HepG2 (cell line): Measurements from ENCODE around the gene HYPK. TPM values are rescaled to one million over a fixed set of nuclear protein-coding genes. Genes with fewer than 3 reads are reported as not detected.

Experiments used
- CBX1 ChIP-seq: IDR thresholded peaks from one replicate; pipeline ENCODE4 v1.6.1; 2016; ENCODE audit warnings: antibody characterized with exemption, low read depth
- DZIP1 ChIP-seq: sonication (generic); formaldehyde crosslinking; IDR thresholded peaks from 2 replicates; pipeline ENCODE4 v1.5.0; 2020; ENCODE audit warnings: mild to moderate bottlenecking, missing genetic modification reagents
- E2F1 ChIP-seq: sonication (generic); formaldehyde crosslinking; IDR thresholded peaks from 2 replicates; pipeline ENCODE4 v1.5.0; 2020; ENCODE audit warnings: missing genetic modification reagents
- HDAC2 ChIP-seq: sonication (generic); formaldehyde crosslinking; IDR thresholded peaks from 2 replicates; pipeline ENCODE4 v1.4.0; 2020; ENCODE audit warnings: missing genetic modification reagents
- JDP2 ChIP-seq: sonication (generic); formaldehyde crosslinking; IDR thresholded peaks from 2 replicates; pipeline ENCODE4 v1.8.1; 2022; ENCODE audit warnings: missing genetic modification reagents, borderline replicate concordance
- MEIS2 ChIP-seq: sonication (generic); formaldehyde crosslinking; IDR thresholded peaks from 2 replicates; pipeline ENCODE4 v1.9.0; 2021; ENCODE audit warnings: mild to moderate bottlenecking, missing genetic modification reagents
- THAP7 ChIP-seq: sonication (generic); formaldehyde crosslinking; IDR thresholded peaks from 2 replicates; pipeline ENCODE4 v1.8.1; 2023; ENCODE audit warnings: mild to moderate bottlenecking, missing genetic modification reagents
- USF2 ChIP-seq, 2 experiments: sonication (generic) in 1 of 2; formaldehyde crosslinking in 1 of 2; IDR thresholded peaks; 2 replicates each; pipeline versions ENCODE4 v1.5.1 to v1.6.1; 2011 to 2020; ENCODE audit warnings: borderline replicate concordance in 1 of 2, low read depth in 1 of 2, low read length in 1 of 2, mild to moderate bottlenecking in 1 of 2, missing genetic modification reagents in 1 of 2, moderate library complexity in 1 of 2
- ZBTB38 ChIP-seq: sonication (generic); formaldehyde crosslinking; IDR thresholded peaks from 2 replicates; pipeline ENCODE4 v1.5.1; 2020; ENCODE audit warnings: mild to moderate bottlenecking, missing genetic modification reagents
- ZFP36 ChIP-seq: fragments of 150-350 bp; IDR thresholded peaks from 2 replicates; pipeline ENCODE4 v1.6.1; 2018; ENCODE audit warnings: borderline replicate concordance, low read length, low read depth; ENCODE audit not compliant: partially characterized antibody
- ZNF260 ChIP-seq: sonication (generic); formaldehyde crosslinking; IDR thresholded peaks from 2 replicates; pipeline ENCODE4 v1.4.0; 2020; ENCODE audit warnings: missing genetic modification reagents, low read depth, mild to moderate bottlenecking, borderline replicate concordance
- ZNF850 ChIP-seq: sonication (generic); formaldehyde crosslinking; conservative IDR thresholded peaks from 2 replicates; pipeline ENCODE4 v1.9.0; 2021; ENCODE audit warnings: mild to moderate bottlenecking, missing genetic modification reagents
- polyA plus RNA-seq, 8 experiments: library from polyadenylated mRNA; depleted of rRNA in 3 of 8; stranded (reverse) in 7 of 8; unstranded in 1 of 8; fragments of >200 nt; fragmentation: Illumina TruSeq in 4 of 8; extraction: Trizol in 4 of 8; gene quantifications; 2 replicates each; pipeline versions ENCODE4 v1.2.1 to v1.2.3, GENCODE V29; 2011 to 2016; ENCODE audit warnings: low read depth in 4 of 8, missing spikeins in 1 of 8, mixed read lengths in 1 of 8; ENCODE audit not compliant: insufficient read depth in 1 of 8
- total RNA-seq, 5 experiments: library from RNA; depleted of rRNA; stranded (reverse); fragments of >200 nt; fragmentation: Illumina TruSeq; extraction: Trizol; gene quantifications; 2 replicates each; pipeline ENCODE4 v1.2.3, GENCODE V29; 2016; ENCODE audit warnings: low read depth in 1 of 5
- TF ChIP-seq, protein P1 (sequence below): sonication (generic); formaldehyde crosslinking; IDR thresholded peaks from 2 replicates; pipeline ENCODE4 v1.9.0; 2021; ENCODE audit warnings: missing genetic modification reagents, borderline replicate concordance
- TF ChIP-seq, protein P2 (sequence below): sonication (generic); formaldehyde crosslinking; IDR thresholded peaks from 2 replicates; pipeline ENCODE4 v1.5.0; 2020; ENCODE audit warnings: missing genetic modification reagents
- TF ChIP-seq, protein P3 (sequence below): fragments of 450-650 bp; IDR thresholded peaks from 2 replicates; pipeline ENCODE4 v1.6.1; 2017; ENCODE audit warnings: mild to moderate bottlenecking

Gene HYPK
- total and polyA plus RNA-seq, 2 of the 13 experiments (the other 11 are each of a cell fraction or from before 2014, with no cell fraction given): 13.5 to 16.5 TPM

- TF ChIP-seq ZNF260: no peak
- TF ChIP-seq, protein P1, sequence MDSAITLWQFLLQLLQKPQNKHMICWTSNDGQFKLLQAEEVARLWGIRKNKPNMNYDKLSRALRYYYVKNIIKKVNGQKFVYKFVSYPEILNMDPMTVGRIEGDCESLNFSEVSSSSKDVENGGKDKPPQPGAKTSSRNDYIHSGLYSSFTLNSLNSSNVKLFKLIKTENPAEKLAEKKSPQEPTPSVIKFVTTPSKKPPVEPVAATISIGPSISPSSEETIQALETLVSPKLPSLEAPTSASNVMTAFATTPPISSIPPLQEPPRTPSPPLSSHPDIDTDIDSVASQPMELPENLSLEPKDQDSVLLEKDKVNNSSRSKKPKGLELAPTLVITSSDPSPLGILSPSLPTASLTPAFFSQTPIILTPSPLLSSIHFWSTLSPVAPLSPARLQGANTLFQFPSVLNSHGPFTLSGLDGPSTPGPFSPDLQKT: 0 out of 2 replicates have a peak, but pooled peaks have one; percentile 8
- TF ChIP-seq HDAC2: peak; percentile 39; the same call in 1 of the 2 replicates
- peak; percentile 66; the same call in 1 of the 2 replicates for TF ChIP-seq E2F1 (CRISPR knock-in tag)
- no peak for TF ChIP-seq JDP2 (CRISPR knock-in tag)
- TF ChIP-seq THAP7: no peak
- TF ChIP-seq MEIS2: 0 out of 2 replicates have a peak, but pooled peaks have one; percentile 41
- peak; percentile 70; the same call in 1 of the 2 replicates for TF ChIP-seq DZIP1
- 0 out of 2 replicates have a peak, but pooled peaks have one; percentile 70 for TF ChIP-seq ZNF850 (CRISPR knock-in tag)
- no peak for TF ChIP-seq CBX1
- TF ChIP-seq ZFP36: no peak
- TF ChIP-seq ZBTB38 (CRISPR knock-in tag): 0 out of 2 replicates have a peak, but pooled peaks have one; percentile 25
- TF ChIP-seq, protein P2, sequence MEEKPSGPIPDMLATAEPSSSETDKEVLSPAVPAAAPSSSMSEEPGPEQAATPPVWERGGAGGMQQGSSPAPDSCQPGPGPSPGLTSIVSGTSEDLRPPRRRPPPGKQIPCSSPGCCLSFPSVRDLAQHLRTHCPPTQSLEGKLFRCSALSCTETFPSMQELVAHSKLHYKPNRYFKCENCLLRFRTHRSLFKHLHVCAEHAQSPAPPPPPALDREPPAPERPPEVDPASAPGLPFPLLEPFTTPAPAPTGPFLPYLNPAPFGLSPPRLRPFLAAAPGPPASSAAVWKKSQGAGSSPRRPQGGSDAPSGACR (CRISPR knock-in tag): no peak
- TF ChIP-seq, protein P3, sequence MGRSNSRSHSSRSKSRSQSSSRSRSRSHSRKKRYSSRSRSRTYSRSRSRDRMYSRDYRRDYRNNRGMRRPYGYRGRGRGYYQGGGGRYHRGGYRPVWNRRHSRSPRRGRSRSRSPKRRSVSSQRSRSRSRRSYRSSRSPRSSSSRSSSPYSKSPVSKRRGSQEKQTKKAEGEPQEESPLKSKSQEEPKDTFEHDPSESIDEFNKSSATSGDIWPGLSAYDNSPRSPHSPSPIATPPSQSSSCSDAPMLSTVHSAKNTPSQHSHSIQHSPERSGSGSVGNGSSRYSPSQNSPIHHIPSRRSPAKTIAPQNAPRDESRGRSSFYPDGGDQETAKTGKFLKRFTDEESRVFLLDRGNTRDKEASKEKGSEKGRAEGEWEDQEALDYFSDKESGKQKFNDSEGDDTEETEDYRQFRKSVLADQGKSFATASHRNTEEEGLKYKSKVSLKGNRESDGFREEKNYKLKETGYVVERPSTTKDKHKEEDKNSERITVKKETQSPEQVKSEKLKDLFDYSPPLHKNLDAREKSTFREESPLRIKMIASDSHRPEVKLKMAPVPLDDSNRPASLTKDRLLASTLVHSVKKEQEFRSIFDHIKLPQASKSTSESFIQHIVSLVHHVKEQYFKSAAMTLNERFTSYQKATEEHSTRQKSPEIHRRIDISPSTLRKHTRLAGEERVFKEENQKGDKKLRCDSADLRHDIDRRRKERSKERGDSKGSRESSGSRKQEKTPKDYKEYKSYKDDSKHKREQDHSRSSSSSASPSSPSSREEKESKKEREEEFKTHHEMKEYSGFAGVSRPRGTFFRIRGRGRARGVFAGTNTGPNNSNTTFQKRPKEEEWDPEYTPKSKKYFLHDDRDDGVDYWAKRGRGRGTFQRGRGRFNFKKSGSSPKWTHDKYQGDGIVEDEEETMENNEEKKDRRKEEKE: no peak
- TF ChIP-seq USF2 (IDR thresholded peaks at IDR 0.05; ENCODE audit: low read depth, low read length): no peak
- TF ChIP-seq USF2 (CRISPR knock-in tag; IDR thresholded peaks at IDR 0.05; ENCODE audit: borderline replicate concordance): no peak
Observed at GRCh38 chr15:43777267-43777914, 23.0 kb upstream of the HYPK start (continued).
